Measurements from ENCODE around the gene APOBEC4. TPM values are rescaled to one million over a fixed set of nuclear protein-coding genes. Genes with fewer than 3 reads are reported as not detected.
A peak's percentile ranks its signal among the peaks of the same experiment; 100 is the strongest.

APOBEC4 gene
- total RNA-seq, 1 experiment from 2014 or later: not detected

GRCh38 chr1:183693521-183693920 lies 40.4 kb upstream of the APOBEC4 start:
- Histone ChIP-seq H3K27me3 (replicated peaks; ENCODE audit: control insufficient read depth, insufficient read depth, low read length) (no peaks in the 10 kb centered on the region), H3K9me3 (no peaks in the 10 kb centered on the region), H3K4me3 (ENCODE audit: low read depth, low read length) (no peak overlapping the region), H3K36me3 (ENCODE audit: control insufficient read depth, insufficient read depth, low read length) (no peaks in the 10 kb centered on the region), H3K4me1 (peaks cover 45% of the 10 kb centered on the region)
- no TSS peak for BruUV-seq (replicated peaks)
- ChIA-PET POLR2A (no interaction called here), CTCF (interaction anchor here (2.6 kb wide), 1 partner anchor 9 kb away, joined by 20 read pairs; no protein-coding TSS in a partner anchor)
- no peak for DNase-seq
- H3K36me3 Mint-ChIP-seq (ENCODE audit: insufficient read depth, unreplicated experiment): peaks cover 6% of the 10 kb centered on the region
- TF ChIP-seq CTCF (IDR thresholded peaks at IDR 0.05; ENCODE audit: insufficient read depth in 1 of 2, low read depth in 1 of 2, low read length in 1 of 2, severe bottlenecking in 1 of 2, unreplicated experiment in 1 of 2): no peak
- H3K9me3 Mint-ChIP-seq (ENCODE audit: unreplicated experiment): peaks cover 13% of the 10 kb centered on the region
- H3K4me3 Mint-ChIP-seq (ENCODE audit: unreplicated experiment): no peak overlapping the region
- peaks cover 42% of the 10 kb centered on the region for H3K4me1 Mint-ChIP-seq (ENCODE audit: low read depth, unreplicated experiment)
- intact Hi-C loops (cut with micrococcal nuclease; ENCODE audit: unreplicated experiment): no loop called here
- H3K27me3 Mint-ChIP-seq (ENCODE audit: insufficient read depth, unreplicated experiment): no peaks in the 10 kb centered on the region
- no peak overlapping the region for H3K27ac Mint-ChIP-seq (ENCODE audit: unreplicated experiment)

- peaks cover 14% of the 10 kb centered on the region for H3K4me1 Mint-ChIP-seq (ENCODE audit: low read depth, unreplicated experiment)
- POLR2A ChIA-PET: no interaction called here
- Histone ChIP-seq H3K4me1 (peaks cover 15% of the 10 kb centered on the region), H3K36me3 (ENCODE audit: control insufficient read depth, insufficient read depth, low read length) (no peaks in the 10 kb centered on the region), H3K4me3 (ENCODE audit: low read depth, low read length) (no peak overlapping the region), H3K27me3 (replicated peaks; ENCODE audit: control insufficient read depth, insufficient read depth, low read length) (no peaks in the 10 kb centered on the region), H3K9me3 (no peaks in the 10 kb centered on the region)
- H3K36me3 Mint-ChIP-seq (ENCODE audit: insufficient read depth, unreplicated experiment): no peaks in the 10 kb centered on the region
- no peak for TF ChIP-seq CTCF (IDR thresholded peaks at IDR 0.05; ENCODE audit: insufficient read depth in 1 of 2, low read depth in 1 of 2, low read length in 1 of 2, severe bottlenecking in 1 of 2, unreplicated experiment in 1 of 2)
- CTCF ChIA-PET: no interaction called here
- no peaks in the 10 kb centered on the region for H3K9me3 Mint-ChIP-seq (ENCODE audit: unreplicated experiment)
- no TSS peak for BruUV-seq (replicated peaks)
- intact Hi-C loops (cut with micrococcal nuclease; ENCODE audit: unreplicated experiment): no loop called here
- no peaks in the 10 kb centered on the region for H3K27me3 Mint-ChIP-seq (ENCODE audit: insufficient read depth, unreplicated experiment)
- DNase-seq: no peak
- no peak overlapping the region for H3K4me3 Mint-ChIP-seq (ENCODE audit: unreplicated experiment)
- peak overlapping the region; percentile 46 for H3K27ac Mint-ChIP-seq (ENCODE audit: unreplicated experiment)
These were observed 36.7 kb upstream of the APOBEC4 start for GRCh38 chr1:183689762-183690204.

GRCh38 chr1:183688341-183689060 lies 35.4 kb upstream of the APOBEC4 start:
- H3K4me1 Mint-ChIP-seq (ENCODE audit: low read depth, unreplicated experiment): peaks cover 18% of the 10 kb centered on the region
- no peak overlapping the region for H3K4me3 ChIP-seq (ENCODE audit: low read depth, low read length)
- H3K36me3 ChIP-seq (ENCODE audit: control insufficient read depth, insufficient read depth, low read length): no peaks in the 10 kb centered on the region
- no peaks in the 10 kb centered on the region for H3K27me3 Mint-ChIP-seq (ENCODE audit: insufficient read depth, unreplicated experiment)
- peaks cover under 1% of the 10 kb centered on the region for H3K9me3 Mint-ChIP-seq (ENCODE audit: unreplicated experiment)
- no peaks in the 10 kb centered on the region for H3K27me3 ChIP-seq (replicated peaks; ENCODE audit: control insufficient read depth, insufficient read depth, low read length)
- TF ChIP-seq CTCF (IDR thresholded peaks at IDR 0.05; ENCODE audit: insufficient read depth in 1 of 2, low read depth in 1 of 2, low read length in 1 of 2, severe bottlenecking in 1 of 2, unreplicated experiment in 1 of 2): no peak
- no peak overlapping the region for H3K27ac Mint-ChIP-seq (ENCODE audit: unreplicated experiment)
- no peak overlapping the region for H3K4me3 Mint-ChIP-seq (ENCODE audit: unreplicated experiment)
- intact Hi-C loops (cut with micrococcal nuclease; ENCODE audit: unreplicated experiment): no loop called here
- no peaks in the 10 kb centered on the region for H3K36me3 Mint-ChIP-seq (ENCODE audit: insufficient read depth, unreplicated experiment)
- ChIA-PET POLR2A (no interaction called here), CTCF (interaction anchor here (0.6 kb wide), 1 partner anchor 69 kb away, joined by 3 read pairs; no protein-coding TSS in a partner anchor)
- H3K9me3 ChIP-seq: no peaks in the 10 kb centered on the region
- DNase-seq: no peak
- BruUV-seq (replicated peaks): no TSS peak
- peaks cover 9% of the 10 kb centered on the region; the same call in 1 of the 2 replicates for H3K4me1 ChIP-seq
